ENCODE data around the gene CSRP1.
"Not testable (repeated sequence)": the region's sequence is repeated elsewhere in the genome, so short reads cannot be mapped to it uniquely, and the experiment has no call there.

The CSRP1 gene

GRCh38 chr1:201537891-201538611 is 31.1 kb upstream of the CSRP1 start:
- no peak for DNase-seq (ENCODE audit: low read depth)

GRCh38 chr1:201537467-201537866 is 30.5 kb upstream of the CSRP1 start:
- no peak for DNase-seq (ENCODE audit: low read depth)

GRCh38 chr1:201537028-201537427 is 30.1 kb upstream of the CSRP1 start:
- DNase-seq (ENCODE audit: low read depth): no peak

GRCh38 chr1:201536558-201536957 is 29.6 kb upstream of the CSRP1 start:
- peak; percentile 83 for DNase-seq (ENCODE audit: low read depth)

- no peak for DNase-seq (ENCODE audit: low read depth)
Measured at GRCh38 chr1:201535919-201536245, 29.0 kb upstream of the CSRP1 start.

- DNase-seq (ENCODE audit: low read depth): no peak
Measured at GRCh38 chr1:201535046-201535918, 28.4 kb upstream of the CSRP1 start.

GRCh38 chr1:201533836-201534235 is 26.9 kb upstream of the CSRP1 start:
- DNase-seq (ENCODE audit: low read depth): no peak

- no peak for DNase-seq (ENCODE audit: low read depth)
Measured at GRCh38 chr1:201531551-201532425, 24.9 kb upstream of the CSRP1 start.

- DNase-seq (ENCODE audit: low read depth): peak; percentile 85
Measured at GRCh38 chr1:201530741-201531531, 24.0 kb upstream of the CSRP1 start.

- no peak for DNase-seq (ENCODE audit: low read depth)
Measured at GRCh38 chr1:201528631-201529252, 21.8 kb upstream of the CSRP1 start.

GRCh38 chr1:201527879-201528278 is 21.0 kb upstream of the CSRP1 start:
- DNase-seq (ENCODE audit: low read depth): no peak

- no peak for DNase-seq (ENCODE audit: low read depth)
Measured at GRCh38 chr1:201525193-201525778, 18.4 kb upstream of the CSRP1 start.

GRCh38 chr1:201520046-201520575 is 13.2 kb upstream of the CSRP1 start:
- not testable (repeated sequence) for DNase-seq (ENCODE audit: low read depth)

GRCh38 chr1:201518071-201518470 is 11.1 kb upstream of the CSRP1 start:
- no peak for DNase-seq (ENCODE audit: low read depth)

- DNase-seq (ENCODE audit: low read depth): no peak
Measured at GRCh38 chr1:201517631-201518030, 10.7 kb upstream of the CSRP1 start.

- DNase-seq (ENCODE audit: low read depth): no peak
Measured at GRCh38 chr1:201516511-201517127, 9.7 kb upstream of the CSRP1 start.

GRCh38 chr1:201515895-201516294 is 9.0 kb upstream of the CSRP1 start:
- no peak for DNase-seq (ENCODE audit: low read depth)

GRCh38 chr1:201515062-201515750 is 8.3 kb upstream of the CSRP1 start:
- no peak for DNase-seq (ENCODE audit: low read depth)

GRCh38 chr1:201514466-201514865 is 7.5 kb upstream of the CSRP1 start:
- no peak for DNase-seq (ENCODE audit: low read depth)

Data from GM04504 (cell line).